Stromal cell of bone marrow (primary cell): ENCODE data around the gene GLT1D1.

Experiments
- DNase-seq: peaks from one replicate; pipeline ENCODE4 v3.0.0-alpha.2; 2012; ENCODE audit warnings: low read depth

GLT1D1 gene

GRCh38 chr12:128856035-128856790, 2.9 kb downstream of the GLT1D1 start:
- no peak for DNase-seq

GRCh38 chr12:128856791-128857078, 3.5 kb downstream of the GLT1D1 start:
- no peak for DNase-seq

- DNase-seq = no peak
Observed at GRCh38 chr12:128857133-128857763, 4.0 kb downstream of the GLT1D1 start.

DNA sequence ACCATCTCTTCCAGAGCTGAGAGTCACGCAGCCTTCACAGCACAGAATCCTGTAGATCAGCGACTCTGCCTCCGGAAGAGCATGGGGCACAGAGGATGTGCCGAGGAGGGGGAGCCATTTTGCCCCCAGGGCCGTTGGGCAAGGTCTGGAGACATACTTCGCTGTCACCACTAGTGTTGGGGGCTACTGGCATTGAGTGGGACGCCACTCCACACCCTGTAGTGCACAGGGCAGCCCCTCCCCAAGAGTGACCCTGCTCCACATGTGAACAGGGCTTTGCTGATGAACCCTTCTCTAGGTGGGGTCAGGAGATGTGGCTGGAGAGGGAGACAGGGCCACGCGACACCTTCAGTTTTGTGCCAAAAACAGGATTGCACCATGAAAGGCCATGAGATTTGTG, 6.0 kb downstream of the GLT1D1 start:
- DNase-seq = no peak

DNA sequence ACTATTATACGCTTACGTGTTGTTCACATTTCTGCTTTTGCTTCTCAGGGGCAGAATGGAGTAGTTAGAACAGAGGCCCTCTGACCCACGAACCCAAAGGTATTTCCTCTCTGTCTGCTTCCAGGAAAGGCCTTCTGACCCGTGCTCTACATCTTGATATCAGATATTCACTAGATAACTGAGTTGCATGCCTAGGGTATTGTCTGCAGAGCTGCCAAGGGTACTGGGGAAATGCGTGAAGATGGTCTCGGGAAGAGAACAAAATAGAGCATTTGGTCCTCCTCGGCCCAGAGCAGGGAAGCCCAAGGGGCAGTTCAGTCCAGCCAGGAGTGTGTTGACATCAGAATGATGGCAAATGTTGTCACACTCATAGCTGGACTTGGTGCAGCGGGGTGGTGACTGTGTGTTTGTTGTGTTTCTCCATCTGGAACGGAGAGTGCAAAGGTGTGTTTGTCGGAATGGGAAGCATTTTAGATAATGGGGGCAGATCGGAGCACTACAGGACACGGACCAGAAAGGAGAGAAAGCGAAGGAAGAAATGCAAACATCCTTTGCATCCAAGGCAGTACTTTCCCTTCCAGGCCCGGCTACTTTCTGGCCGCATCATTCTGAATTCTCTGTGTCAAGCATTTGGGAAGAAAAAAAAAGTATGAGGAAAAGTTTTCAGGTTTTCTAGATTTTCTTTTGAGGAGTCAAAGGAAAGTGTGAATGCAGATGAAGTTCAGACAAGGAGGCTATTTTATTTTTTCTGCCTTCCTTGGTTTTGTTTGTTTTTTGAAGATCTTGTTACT, 8.1 kb downstream of the GLT1D1 start:
- DNase-seq = no peak

DNA sequence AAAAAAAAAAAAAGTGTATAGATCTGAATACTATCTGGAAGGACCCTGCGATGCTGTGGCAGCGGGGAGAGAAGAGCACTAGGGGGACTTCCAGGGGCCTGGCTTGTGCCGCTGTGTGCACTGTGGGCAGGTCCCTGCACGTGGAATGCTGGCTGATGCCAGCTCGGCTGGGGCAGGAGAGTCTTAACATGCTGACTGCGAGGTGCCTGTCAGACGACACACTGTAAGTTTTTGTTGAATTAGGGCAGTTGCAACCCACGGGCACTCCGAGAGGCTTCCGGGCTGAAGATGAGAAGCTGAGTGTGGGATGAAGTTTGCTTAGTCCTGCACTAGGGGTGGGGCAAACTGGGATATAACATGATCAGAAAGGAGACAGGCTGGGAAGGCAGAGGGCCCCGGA, 10.7 kb downstream of the GLT1D1 start:
- no peak for DNase-seq

- no peak for DNase-seq
Observed at GRCh38 chr12:128864516-128865186, 11.4 kb downstream of the GLT1D1 start.

- DNase-seq = no peak
Observed at GRCh38 chr12:128867466-128867865, 14.2 kb downstream of the GLT1D1 start.

GRCh38 chr12:128871516-128871892, 18.2 kb downstream of the GLT1D1 start:
- DNase-seq = no peak

DNA sequence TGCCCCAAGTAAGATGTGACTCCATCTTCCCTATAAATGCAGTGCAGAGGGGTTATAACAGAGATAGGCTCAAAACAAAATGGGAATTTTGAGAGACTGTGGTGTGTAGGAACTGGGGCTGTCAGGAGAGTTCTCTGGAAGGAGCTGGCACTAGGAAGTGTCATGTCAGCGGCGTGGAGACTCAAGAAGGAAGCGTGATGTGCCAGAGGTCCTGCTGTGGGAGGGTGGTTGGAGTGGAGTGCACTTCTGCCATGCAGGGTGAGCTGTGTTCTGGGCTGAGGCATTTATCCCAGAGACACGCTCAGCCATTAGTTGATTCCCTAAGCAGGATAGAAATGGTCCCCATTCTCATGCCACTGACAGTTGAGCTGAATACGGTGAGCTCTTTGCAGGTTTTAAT, 19.0 kb downstream of the GLT1D1 start:
- DNase-seq = no peak

- DNase-seq = no peak
Observed at GRCh38 chr12:128876559-128876958, 23.3 kb downstream of the GLT1D1 start.

DNA sequence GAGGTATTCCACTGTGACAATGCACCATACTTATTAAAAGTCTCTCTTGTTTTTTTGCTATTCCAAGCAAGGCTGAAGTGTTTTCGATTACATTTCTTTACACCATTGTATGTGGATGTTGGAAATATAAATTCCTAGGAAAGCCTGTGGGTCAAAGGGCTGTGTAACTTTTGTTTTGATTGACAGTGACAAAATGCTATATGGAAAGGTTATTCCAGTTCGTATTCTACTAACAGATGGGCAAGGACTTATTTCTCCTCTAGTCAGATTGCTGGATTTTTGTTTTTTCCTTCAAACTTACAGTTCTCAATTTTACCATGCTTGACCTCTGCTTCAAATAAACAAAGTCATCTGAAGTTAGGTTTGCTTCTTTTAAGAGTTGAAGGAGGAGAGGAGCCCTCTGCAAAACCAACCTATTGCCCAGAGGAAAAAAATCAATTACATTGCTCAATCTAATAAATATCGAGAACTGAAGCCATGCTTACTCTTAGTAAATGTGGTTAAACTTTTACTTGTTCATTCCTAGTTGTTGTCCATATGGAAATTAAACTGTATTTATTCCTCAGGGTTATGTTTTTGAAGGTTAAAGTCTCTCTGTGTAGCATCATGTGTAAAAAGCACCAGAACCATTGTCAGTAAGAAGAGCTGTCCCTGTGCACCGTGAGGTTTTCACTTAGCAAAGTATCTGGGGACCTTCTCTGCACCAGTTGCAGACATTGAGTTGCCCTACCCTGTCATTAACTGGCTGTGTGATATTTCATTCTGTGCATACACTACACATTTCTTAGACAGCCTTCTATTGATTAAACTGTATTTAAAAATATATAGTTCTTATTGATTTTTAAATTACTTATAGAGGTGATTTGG, 26.9 kb downstream of the GLT1D1 start:
- DNase-seq = no peak

GRCh38 chr12:128891856-128892255, 38.6 kb downstream of the GLT1D1 start:
- DNase-seq = no peak

GRCh38 chr12:128903236-128903635, 50.0 kb downstream of the GLT1D1 start:
- no peak for DNase-seq

- no peak for DNase-seq
Observed at GRCh38 chr12:128905003-128905544, 51.8 kb downstream of the GLT1D1 start.

- DNase-seq = no peak
Observed at GRCh38 chr12:128906485-128907137, 53.3 kb downstream of the GLT1D1 start.

DNA sequence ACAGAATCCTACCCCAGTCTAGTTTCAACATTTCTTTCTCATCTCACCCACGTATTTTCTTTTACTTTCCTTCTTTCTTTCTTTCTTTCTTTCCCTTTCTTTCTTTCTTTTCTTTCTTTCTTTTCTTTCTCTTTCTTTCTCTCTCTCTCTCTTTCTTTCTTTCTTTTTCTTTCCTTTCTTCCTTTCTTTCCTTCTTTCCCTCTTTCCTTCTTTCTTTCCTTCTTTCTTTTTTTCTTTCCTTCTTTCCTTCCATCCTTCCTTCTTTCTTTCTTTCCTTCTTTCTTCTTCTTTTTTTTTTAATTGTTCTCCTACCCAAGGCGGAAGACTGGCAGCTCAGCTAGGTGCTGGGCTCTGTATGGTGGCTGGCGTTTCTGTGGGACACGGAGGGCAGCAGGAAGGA, 55.0 kb downstream of the GLT1D1 start:
- DNase-seq = no peak

- DNase-seq = no peak
Observed at GRCh38 chr12:128909653-128910052, 56.4 kb downstream of the GLT1D1 start.

GRCh38 chr12:128910629-128911028, 57.4 kb downstream of the GLT1D1 start:
- DNase-seq = no peak

GRCh38 chr12:128911861-128912260, 58.6 kb downstream of the GLT1D1 start:
- no peak for DNase-seq
